Subcutaneous adipose tissue (tissue), 4 donors: Measurements from ENCODE around the gene SORBS2. TPM values are rescaled to one million over a fixed set of nuclear protein-coding genes. Genes with fewer than 3 reads are reported as not detected.

Source experiments
- total RNA-seq, 4 donors: library from RNA; depleted of rRNA; stranded (reverse); fragments of >200 nt; gene quantifications; one replicate each; pipeline ENCODE4 v1.1.0, GENCODE V29; 2016
- TF ChIP-seq, protein P1 (sequence below): fragments of 450-650 bp; IDR thresholded peaks from one replicate; pipeline ENCODE4 v1.5.1; 2016; ENCODE audit warnings: low read depth, mild to moderate bottlenecking, control low read depth, antibody characterized with exemption, moderate library complexity

SORBS2 gene
- total RNA-seq, 4 donors from 2014 or later: 6.8 to 59.0 (median 32.0) TPM

DNA sequence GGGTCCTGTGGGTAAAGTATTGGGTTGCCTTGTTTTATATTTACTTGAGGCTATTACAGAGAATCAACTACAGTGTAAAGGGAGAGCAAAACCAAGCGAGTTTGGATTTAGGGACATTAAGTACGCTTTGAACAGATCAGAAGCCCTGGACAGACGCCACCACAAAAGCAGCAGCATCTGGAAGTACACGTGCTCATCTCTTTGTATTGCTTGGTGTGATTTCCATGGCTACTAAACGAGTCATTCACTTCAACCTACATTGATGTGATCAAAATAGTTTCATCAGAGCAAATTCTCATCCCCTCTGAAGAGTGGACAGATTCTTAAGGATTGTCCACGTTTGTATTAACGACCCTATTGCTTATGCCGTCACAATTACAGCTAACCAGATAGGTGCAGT is 85.1 kb downstream of the SORBS2 start:
- TF ChIP-seq, protein P1, sequence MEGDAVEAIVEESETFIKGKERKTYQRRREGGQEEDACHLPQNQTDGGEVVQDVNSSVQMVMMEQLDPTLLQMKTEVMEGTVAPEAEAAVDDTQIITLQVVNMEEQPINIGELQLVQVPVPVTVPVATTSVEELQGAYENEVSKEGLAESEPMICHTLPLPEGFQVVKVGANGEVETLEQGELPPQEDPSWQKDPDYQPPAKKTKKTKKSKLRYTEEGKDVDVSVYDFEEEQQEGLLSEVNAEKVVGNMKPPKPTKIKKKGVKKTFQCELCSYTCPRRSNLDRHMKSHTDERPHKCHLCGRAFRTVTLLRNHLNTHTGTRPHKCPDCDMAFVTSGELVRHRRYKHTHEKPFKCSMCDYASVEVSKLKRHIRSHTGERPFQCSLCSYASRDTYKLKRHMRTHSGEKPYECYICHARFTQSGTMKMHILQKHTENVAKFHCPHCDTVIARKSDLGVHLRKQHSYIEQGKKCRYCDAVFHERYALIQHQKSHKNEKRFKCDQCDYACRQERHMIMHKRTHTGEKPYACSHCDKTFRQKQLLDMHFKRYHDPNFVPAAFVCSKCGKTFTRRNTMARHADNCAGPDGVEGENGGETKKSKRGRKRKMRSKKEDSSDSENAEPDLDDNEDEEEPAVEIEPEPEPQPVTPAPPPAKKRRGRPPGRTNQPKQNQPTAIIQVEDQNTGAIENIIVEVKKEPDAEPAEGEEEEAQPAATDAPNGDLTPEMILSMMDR: no peak

DNA sequence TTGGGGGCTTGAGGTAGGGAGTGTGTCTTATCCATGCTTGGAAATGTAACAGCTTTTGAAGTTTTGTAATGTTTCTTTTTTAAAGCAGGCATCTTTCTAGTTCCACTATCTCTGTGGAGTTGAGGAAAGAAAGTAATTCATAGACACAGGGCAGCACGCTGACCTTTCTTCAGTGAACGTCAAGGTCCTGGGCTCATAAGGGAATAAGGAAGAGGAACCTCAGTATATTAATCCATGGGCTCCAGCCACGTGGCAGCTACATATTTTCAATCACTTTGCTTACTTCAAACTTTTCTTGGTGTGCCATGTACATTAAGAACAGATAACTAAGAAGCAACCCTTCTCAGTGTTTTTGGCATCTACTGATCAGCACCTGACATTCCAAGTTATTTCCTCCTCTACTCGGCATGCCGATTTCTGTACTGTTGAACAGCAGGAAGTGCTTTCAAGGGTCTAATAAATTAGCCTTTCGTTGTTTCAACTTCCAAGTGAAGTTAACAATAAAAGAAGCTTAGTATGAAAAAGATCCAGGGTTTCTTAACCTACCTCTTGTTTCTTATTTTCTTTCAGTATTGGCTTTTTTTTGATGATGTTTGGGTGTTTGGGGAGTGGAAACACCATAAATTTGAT is 88.2 kb downstream of the SORBS2 start:
- TF ChIP-seq, protein P1: no peak

DNA sequence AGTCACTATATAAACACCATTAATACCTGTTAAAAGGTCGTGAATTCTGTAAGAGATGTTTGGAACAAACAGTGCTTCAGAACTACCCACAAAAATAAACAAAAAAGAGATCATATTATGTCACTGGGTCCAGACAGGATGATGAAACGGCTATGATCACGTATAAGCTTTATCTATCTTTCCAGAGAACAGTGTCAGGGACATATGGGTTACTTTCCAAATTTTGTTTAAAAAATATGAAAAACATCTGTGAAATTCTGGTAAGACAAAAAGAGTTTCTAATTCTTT is 90.0 kb downstream of the SORBS2 start:
- TF ChIP-seq, protein P1: no peak

DNA sequence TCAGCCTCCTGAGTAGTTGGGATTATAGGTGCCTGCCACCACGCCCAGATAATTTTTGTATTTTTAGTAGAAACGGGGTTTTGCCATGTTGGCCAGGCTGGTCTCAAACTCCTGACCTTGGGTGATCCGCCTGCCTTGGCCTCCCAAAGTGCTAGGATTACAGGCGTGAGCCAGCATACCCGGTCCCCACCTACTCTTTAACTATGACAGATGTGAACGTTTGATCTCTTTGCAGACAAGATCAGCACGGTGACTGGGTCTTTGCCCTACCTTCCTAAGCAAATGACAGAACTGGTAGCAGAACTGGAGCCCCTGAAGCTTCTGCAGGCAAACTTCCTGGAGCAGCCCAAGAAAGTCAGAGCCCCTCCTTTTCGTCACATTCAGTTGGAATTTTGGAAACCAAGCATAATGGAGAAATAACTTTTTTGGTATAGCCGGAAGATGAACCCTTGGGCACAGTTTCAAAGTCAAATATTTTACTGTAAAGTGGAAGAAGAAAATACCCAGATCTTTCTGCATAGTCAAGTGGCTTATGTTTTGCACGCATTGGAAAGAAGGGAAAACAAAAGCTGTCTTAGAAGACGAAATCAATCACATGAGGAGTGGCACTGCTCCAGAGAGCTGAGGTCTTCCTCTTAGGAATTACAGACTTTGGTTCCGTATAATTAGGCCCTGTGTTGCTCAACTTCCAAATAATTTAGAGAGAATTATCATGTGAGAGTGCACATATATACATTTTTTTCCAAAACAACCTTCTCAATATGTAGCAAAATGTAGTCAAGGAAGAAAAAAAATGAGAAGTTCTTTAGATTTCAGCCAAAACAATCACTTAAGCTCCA is 90.6 kb downstream of the SORBS2 start:
- TF ChIP-seq, protein P1: no peak

DNA sequence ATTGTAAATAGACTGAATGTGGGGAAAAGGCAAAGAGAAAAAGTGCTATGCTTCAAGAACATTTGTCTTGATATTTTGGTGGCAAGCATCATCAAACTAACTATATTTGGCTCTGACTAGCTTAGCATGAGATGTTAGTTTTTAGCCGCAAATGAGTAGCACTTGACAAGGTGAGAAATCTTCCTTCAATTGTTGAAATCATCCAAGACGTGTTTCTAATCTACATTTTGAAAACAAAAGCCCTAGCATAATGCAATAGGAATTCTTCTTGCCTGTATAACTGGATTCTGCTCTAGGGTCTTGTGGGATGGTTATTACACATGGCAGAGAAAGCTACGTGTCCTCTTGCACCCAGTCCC is 92.5 kb downstream of the SORBS2 start:
- TF ChIP-seq, protein P1: no peak

DNA sequence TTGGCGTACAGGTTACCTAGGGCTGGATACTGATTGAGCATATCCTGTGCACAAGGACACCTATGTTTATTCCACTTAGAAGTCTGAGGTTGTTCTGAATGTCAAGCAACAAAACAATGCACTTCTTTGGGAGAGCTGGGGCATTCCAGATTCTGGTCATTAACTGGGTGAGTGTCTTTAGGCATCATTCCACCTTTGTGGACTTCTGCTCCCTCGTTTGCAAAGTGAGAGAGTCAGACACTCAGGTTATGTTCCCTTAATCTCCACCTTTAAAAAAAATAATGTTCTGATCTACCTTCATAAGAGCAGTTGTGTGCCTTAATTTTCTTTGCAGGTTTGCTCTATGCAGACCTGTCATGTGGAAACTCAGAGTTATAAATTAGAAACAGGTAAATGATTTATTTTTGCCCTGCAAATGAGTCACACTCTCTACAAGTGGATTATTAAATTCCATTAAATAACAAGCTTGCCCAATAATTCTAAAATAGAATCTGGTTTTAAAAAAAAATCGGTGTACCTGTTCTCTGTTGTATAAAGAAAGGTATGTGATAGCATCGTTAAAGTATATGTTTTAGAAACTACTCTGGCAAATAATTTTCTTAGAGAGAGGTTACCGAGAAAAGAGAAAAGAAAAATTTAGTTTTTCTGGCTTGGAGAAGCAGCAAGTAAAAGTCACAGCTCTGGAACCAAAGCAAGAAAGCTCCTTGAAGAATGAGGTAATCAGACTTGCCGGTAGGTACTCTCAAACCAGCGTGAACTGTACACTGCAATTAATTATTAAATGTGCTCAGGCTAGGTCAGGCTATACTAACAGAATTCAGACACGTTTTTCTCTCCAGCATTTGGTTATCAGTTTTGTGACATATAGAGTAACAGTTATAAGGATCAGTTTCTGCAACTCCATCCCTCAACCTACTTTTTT is 93.2 kb downstream of the SORBS2 start:
- TF ChIP-seq, protein P1: no peak

DNA sequence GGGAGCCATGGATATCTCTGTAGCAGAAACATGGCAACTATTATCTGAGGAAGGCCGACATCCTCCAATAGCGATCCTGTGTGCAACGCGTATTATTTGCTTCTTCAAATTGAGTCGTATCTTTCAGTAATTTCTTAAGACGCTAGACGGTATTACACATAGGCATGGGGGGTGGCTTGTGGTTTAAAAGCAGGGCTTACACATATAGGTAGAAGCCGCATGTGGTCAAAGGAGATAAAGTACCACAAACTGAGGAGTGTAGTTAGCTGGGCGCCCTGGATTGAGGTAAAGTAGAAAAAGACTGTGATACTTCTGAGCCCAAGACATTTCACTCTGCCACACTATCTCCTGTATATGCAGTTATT is 94.6 kb downstream of the SORBS2 start:
- TF ChIP-seq, protein P1: no peak
